NCI-H146 (cell line): ENCODE measurements around the gene DTX3L.
"Not testable (repeated sequence)": the region's sequence is repeated elsewhere in the genome, so short reads cannot be mapped to it uniquely, and the experiment has no call there.

Experiments used
- DNase-seq: peaks from one replicate; lab custom pipeline; 2025; lab: John Stamatoyannopoulos, UW

Gene DTX3L

GRCh38 chr3:122562923-122563716, 1.0 kb upstream of the DTX3L start:
- DNase-seq = no peak

GRCh38 chr3:122563717-122564025, 467 bp upstream of the DTX3L start:
- DNase-seq = no peak

GRCh38 chr3:122568131-122568530, 4.0 kb downstream of the DTX3L start:
- DNase-seq = not testable (repeated sequence)

GRCh38 chr3:122568755-122569154, 4.6 kb downstream of the DTX3L start:
- no peak for DNase-seq

- no peak for DNase-seq
These were observed 8.8 kb downstream of the DTX3L start for GRCh38 chr3:122572940-122573412.

- no peak for DNase-seq
These were observed 12.2 kb downstream of the DTX3L start for GRCh38 chr3:122576174-122576940.

GRCh38 chr3:122577409-122578031, 13.4 kb downstream of the DTX3L start, which contains the start of gene PARP15:
PARP15 (plus strand) TSS chr3:122577650; CDS start chr3:122577668, 18 bp downstream.
- DNase-seq = no peak

- no peak for DNase-seq
These were observed 14.1 kb downstream of the DTX3L start for GRCh38 chr3:122578069-122578740.

GRCh38 chr3:122580470-122580869, 16.3 kb downstream of the DTX3L start:
- no peak for DNase-seq

- DNase-seq = no peak
These were observed 17.5 kb downstream of the DTX3L start for GRCh38 chr3:122581622-122582021.

GRCh38 chr3:122582390-122582789, 18.3 kb downstream of the DTX3L start:
- no peak for DNase-seq

GRCh38 chr3:122586098-122586497, 22.0 kb downstream of the DTX3L start:
- DNase-seq = no peak

- no peak for DNase-seq
These were observed 22.8 kb downstream of the DTX3L start for GRCh38 chr3:122586773-122587485.

- DNase-seq = no peak
These were observed 23.4 kb downstream of the DTX3L start for GRCh38 chr3:122587572-122587971.

GRCh38 chr3:122589297-122589696, 25.2 kb downstream of the DTX3L start:
- DNase-seq = no peak

GRCh38 chr3:122590610-122591009, 26.5 kb downstream of the DTX3L start:
- no peak for DNase-seq

- DNase-seq = no peak
These were observed 29.9 kb downstream of the DTX3L start for GRCh38 chr3:122594025-122594424.

- no peak for DNase-seq
These were observed 34.0 kb downstream of the DTX3L start for GRCh38 chr3:122598151-122598550.

- DNase-seq = no peak
These were observed 34.4 kb downstream of the DTX3L start for GRCh38 chr3:122598556-122598955.

GRCh38 chr3:122602011-122602710, 38.0 kb downstream of the DTX3L start:
- DNase-seq = no peak

- DNase-seq = no peak
These were observed 38.9 kb downstream of the DTX3L start for GRCh38 chr3:122603056-122603455.
